GF-D8 (cell line): ENCODE data around the gene SNAP25.

Experiments
- DNase-seq: peaks from one replicate; lab custom pipeline; 2025; lab: John Stamatoyannopoulos, UW

The SNAP25 gene

GRCh38 chr20:10332656-10333415 lies 114.2 kb downstream of the SNAP25 start:
- DNase-seq, result no peak

GRCh38 chr20:10336959-10337729 lies 118.5 kb downstream of the SNAP25 start:
- DNase-seq, result no peak

GRCh38 chr20:10338426-10339180 lies 120.0 kb downstream of the SNAP25 start:
- no peak for DNase-seq

- DNase-seq, result no peak
Measured at GRCh38 chr20:10339609-10340008, 121.0 kb downstream of the SNAP25 start.

- DNase-seq, result no peak
Measured at GRCh38 chr20:10342152-10342551, 123.5 kb downstream of the SNAP25 start.

GRCh38 chr20:10344953-10345352 lies 126.3 kb downstream of the SNAP25 start:
- DNase-seq, result no peak

- no peak for DNase-seq
Measured at GRCh38 chr20:10347086-10347880, 128.7 kb downstream of the SNAP25 start.

- DNase-seq, result no peak
Measured at GRCh38 chr20:10349118-10349517, 130.5 kb downstream of the SNAP25 start.

GRCh38 chr20:10350188-10350842 lies 131.7 kb downstream of the SNAP25 start:
- no peak for DNase-seq

- DNase-seq, result no peak
Measured at GRCh38 chr20:10352934-10353824, 134.5 kb downstream of the SNAP25 start.

GRCh38 chr20:10356628-10357027 lies 138.0 kb downstream of the SNAP25 start:
- DNase-seq, result no peak
